Measurements from ENCODE around the gene OR4K5. TPM values are rescaled to one million over a fixed set of nuclear protein-coding genes. Genes with fewer than 3 reads are reported as not detected.
"Not testable (repeated sequence)": the region's sequence is repeated elsewhere in the genome, so short reads cannot be mapped to it uniquely, and the experiment has no call there.

The OR4K5 gene
- total and polyA plus RNA-seq, 8 donors, result not detected

GRCh38 chr14:19947413-19948090 is 27.1 kb downstream of the OR4K5 start:
- no peak overlapping the region for H3K4me3 ChIP-seq
- no peaks in the 10 kb centered on the region for H3K36me3 ChIP-seq
- DNase-seq, result no peak
- TF ChIP-seq CTCF (IDR thresholded peaks at IDR 0.05), result no peak
- no peak overlapping the region for H3K27ac ChIP-seq
- H3K27me3 ChIP-seq, result no peaks in the 10 kb centered on the region
- no peak for FAIRE-seq
- intact Hi-C loops (cut with DNase I), result no loop called here
- WGBS, 2 donors, result 61 to 67% methylated on average over 3 of the region's 3 CpGs
- no peak for ATAC-seq
- no peaks in the 10 kb centered on the region for H3K4me1 ChIP-seq
- H3K9me3 ChIP-seq, result no peaks in the 10 kb centered on the region

GRCh38 chr14:19949218-19949617 is 28.8 kb downstream of the OR4K5 start:
- no peak for DNase-seq
- no peak for TF ChIP-seq CTCF (IDR thresholded peaks at IDR 0.05)
- Histone ChIP-seq H3K9me3 (no peaks in the 10 kb centered on the region), H3K27me3 (no peaks in the 10 kb centered on the region), H3K27ac (no peak overlapping the region), H3K4me3 (no peak overlapping the region), H3K36me3 (no peaks in the 10 kb centered on the region), H3K4me1 (no peaks in the 10 kb centered on the region)
- intact Hi-C loops (cut with DNase I), result no loop called here
- no peak for FAIRE-seq
- WGBS, 2 donors, result 51 to 57% methylated on average over 2 of the region's 2 CpGs
- no peak for ATAC-seq

GRCh38 chr14:19969735-19970134 is 49.3 kb downstream of the OR4K5 start:
- H3K36me3 ChIP-seq; DNase-seq; ATAC-seq; H3K27me3 ChIP-seq; intact Hi-C loops (cut with DNase I); FAIRE-seq; H3K9me3 ChIP-seq; H3K4me3 ChIP-seq; H3K27ac ChIP-seq; H3K4me1 ChIP-seq: not testable (repeated sequence)
- WGBS, 2 donors, result 66 to 68% methylated on average over 2 of the region's 2 CpGs

Other genes with a start within 250 kb of the OR4K5 start
- not detected for gene OR11H2, start 206.7 kb upstream of the OR4K5 start, total RNA-seq
- gene OR11H2, start 206.7 kb upstream of the OR4K5 start, polyA plus RNA-seq, result under 1 TPM in 1 of 2 donors, not detected in 1; 0.09 TPM
- not detected for gene OR4Q3, start 177.0 kb upstream of the OR4K5 start, total RNA-seq
- gene OR4Q3, start 177.0 kb upstream of the OR4K5 start, polyA plus RNA-seq, result under 1 TPM in 1 of 2 donors, not detected in 1; 0.09 TPM
- gene OR4M1, start 147.1 kb upstream of the OR4K5 start, total RNA-seq, result not detected
- gene OR4M1, start 147.1 kb upstream of the OR4K5 start, polyA plus RNA-seq, result not detected
- not detected for gene OR4N2, start 116.8 kb upstream of the OR4K5 start, total RNA-seq
- not detected for gene OR4N2, start 116.8 kb upstream of the OR4K5 start, polyA plus RNA-seq
- not detected for gene OR4K2, start 45.5 kb upstream of the OR4K5 start, total RNA-seq
- gene OR4K2, start 45.5 kb upstream of the OR4K5 start, polyA plus RNA-seq, result under 1 TPM in 1 of 2 donors, not detected in 1; 0.02 TPM
- gene OR4K1, start 10.3 kb downstream of the OR4K5 start, total RNA-seq, result not detected
- gene OR4K1, start 10.3 kb downstream of the OR4K5 start, polyA plus RNA-seq, result not detected
- gene OR4K15, start 55.0 kb downstream of the OR4K5 start, total RNA-seq, result not detected
- not detected for gene OR4K15, start 55.0 kb downstream of the OR4K5 start, polyA plus RNA-seq
- not detected for gene OR4Q2, start 81.6 kb downstream of the OR4K5 start, total RNA-seq
- not detected for gene OR4Q2, start 81.6 kb downstream of the OR4K5 start, polyA plus RNA-seq
- not detected for gene OR4K14, start 98.7 kb downstream of the OR4K5 start, total RNA-seq
- not detected for gene OR4K14, start 98.7 kb downstream of the OR4K5 start, polyA plus RNA-seq
- not detected for gene OR4K13, start 115.4 kb downstream of the OR4K5 start, total RNA-seq
- not detected for gene OR4K13, start 115.4 kb downstream of the OR4K5 start, polyA plus RNA-seq
- not detected for gene OR4L1, start 139.4 kb downstream of the OR4K5 start, total RNA-seq
- not detected for gene OR4L1, start 139.4 kb downstream of the OR4K5 start, polyA plus RNA-seq
- not detected for gene OR4K17, start 190.1 kb downstream of the OR4K5 start, total RNA-seq
- not detected for gene OR4K17, start 190.1 kb downstream of the OR4K5 start, polyA plus RNA-seq
- not detected for gene OR4N5, start 218.2 kb downstream of the OR4K5 start, total RNA-seq
- not detected for gene OR4N5, start 218.2 kb downstream of the OR4K5 start, polyA plus RNA-seq

Data from pancreas (tissue), 10 donors.